CD14-positive monocyte (primary cell): ENCODE results near the gene UBAP1L. TPM values are rescaled to one million over a fixed set of nuclear protein-coding genes. Genes with fewer than 3 reads are reported as not detected.
A peak's percentile ranks its signal among the peaks of the same experiment; 100 is the strongest.

Experiments used
- DNase-seq, 3 donors: peaks; one replicate each; pipeline ENCODE4 v3.0.0-alpha.2; 2011 to 2022
- H2AFZ ChIP-seq: 2 replicates; pipeline ENCODE4 v1.6.0; 2012; ENCODE audit warnings: mild to moderate bottlenecking, low read depth, low read length, inconsistent platforms; ENCODE audit not compliant: insufficient read depth, poor library complexity, severe bottlenecking
- H3K27ac ChIP-seq, 2 donors: 1 replicate in 1 of 2; 2 replicates in 1 of 2; pipeline ENCODE4 v1.5.1; 2012 to 2013; ENCODE audit warnings: low read length in 2 of 2, control low read depth in 1 of 2, inconsistent platforms in 1 of 2, low read depth in 1 of 2, mild to moderate bottlenecking in 1 of 2
- H3K27me3 ChIP-seq, 2 donors: one replicate each; pipeline versions ENCODE4 v1.6.0 to v1.6.1; 2011 to 2013; ENCODE audit warnings: low read length in 2 of 2; ENCODE audit not compliant: control insufficient read depth in 2 of 2, insufficient read depth in 2 of 2
- H3K36me3 ChIP-seq, 2 donors: replicated peaks in 1 of 2; 1 replicate in 1 of 2; 2 replicates in 1 of 2; pipeline versions ENCODE4 v1.5.1 to v1.6.1; 2012 to 2013; ENCODE audit warnings: low read length in 2 of 2, control low read depth in 1 of 2, inconsistent platforms in 1 of 2, mild to moderate bottlenecking in 1 of 2; ENCODE audit not compliant: insufficient read depth in 2 of 2, control insufficient read depth in 1 of 2
- H3K4me1 ChIP-seq, 2 donors: 1 replicate in 1 of 2; 2 replicates in 1 of 2; pipeline versions ENCODE4 v1.5.1 to v1.6.1; 2012 to 2013; ENCODE audit warnings: low read length in 2 of 2, control low read depth in 1 of 2, inconsistent platforms in 1 of 2, mild to moderate bottlenecking in 1 of 2, moderate library complexity in 1 of 2; ENCODE audit not compliant: insufficient read depth in 2 of 2, control insufficient read depth in 1 of 2
- H3K4me2 ChIP-seq: replicated peaks from 2 replicates; pipeline ENCODE3; 2012; ENCODE audit warnings: low read length, moderate library complexity, mild to moderate bottlenecking; ENCODE audit not compliant: poor library complexity, severe bottlenecking; ENCODE audit errors: extremely low read depth
- H3K4me3 ChIP-seq, 3 experiments: fragments of 200-600 bp in 1 of 3; sonication (generic) in 1 of 3; replicated peaks in 1 of 3; 1 replicate in 2 of 3; 2 replicates in 1 of 3; pipeline ENCODE4 v1.5.1; 2011 to 2013; ENCODE audit warnings: low read length in 3 of 3, mild to moderate bottlenecking in 3 of 3, control low read depth in 2 of 3, low read depth in 2 of 3, inconsistent platforms in 1 of 3, moderate library complexity in 1 of 3
- H3K79me2 ChIP-seq: 2 replicates; pipeline ENCODE4 v1.6.0; 2012; ENCODE audit warnings: mild to moderate bottlenecking, control low read depth, inconsistent platforms, low read length, moderate library complexity; ENCODE audit not compliant: insufficient read depth
- H3K9ac ChIP-seq: 2 replicates; pipeline ENCODE4 v1.6.0; 2017; ENCODE audit warnings: low read length, mild to moderate bottlenecking; ENCODE audit not compliant: insufficient read depth, poor library complexity, severe bottlenecking
- H3K9me3 ChIP-seq, 2 donors: replicated peaks in 1 of 2; 1 replicate in 1 of 2; 2 replicates in 1 of 2; pipeline versions ENCODE4 v1.5.1 to v1.6.1; 2012 to 2013; ENCODE audit warnings: low read length in 2 of 2, control low read depth in 1 of 2; ENCODE audit not compliant: control insufficient read depth in 1 of 2, insufficient read depth in 1 of 2
- H4K20me1 ChIP-seq: 2 replicates; pipeline ENCODE4 v1.6.0; 2012; ENCODE audit warnings: mild to moderate bottlenecking, low read length, control low read depth, moderate library complexity; ENCODE audit not compliant: insufficient read depth
- H3K27ac Mint-ChIP-seq, 7 donors: one replicate each; pipeline ENCODE4 v1.8.0; 2020; ENCODE audit warnings: mild to moderate bottlenecking in 7 of 7, mixed read lengths in 7 of 7, moderate library complexity in 6 of 7, inconsistent platforms in 2 of 7
- H3K27me3 Mint-ChIP-seq, 3 donors: one replicate each; pipeline ENCODE4 v1.8.0; 2021 to 2022; ENCODE audit warnings: low read depth in 3 of 3, mild to moderate bottlenecking in 3 of 3, mixed read lengths in 3 of 3, moderate library complexity in 3 of 3, inconsistent platforms in 1 of 3
- H3K36me3 Mint-ChIP-seq, 2 donors: one replicate each; pipeline ENCODE4 v1.8.0; 2020; ENCODE audit warnings: mixed read lengths in 2 of 2, inconsistent platforms in 1 of 2, mild to moderate bottlenecking in 1 of 2
- H3K4me1 Mint-ChIP-seq: one replicate; pipeline ENCODE4 v1.8.0; 2020; ENCODE audit warnings: mild to moderate bottlenecking, mixed read lengths
- H3K4me3 Mint-ChIP-seq, 2 donors: one replicate each; pipeline ENCODE4 v1.8.0; 2020; ENCODE audit warnings: mild to moderate bottlenecking in 2 of 2, mixed read lengths in 2 of 2, moderate library complexity in 1 of 2
- H3K9me3 Mint-ChIP-seq, 7 donors: one replicate each; pipeline ENCODE4 v1.8.0; 2020 to 2022; ENCODE audit warnings: mixed read lengths in 7 of 7, mild to moderate bottlenecking in 6 of 7, moderate library complexity in 6 of 7, inconsistent platforms in 2 of 7
- CTCF ChIP-seq: fragments of 200-600 bp; IDR thresholded peaks from one replicate; pipeline ENCODE4 v1.8.0; 2022; ENCODE audit warnings: antibody characterized with exemption, mild to moderate bottlenecking
- WGBS: methylation state at CpG from one replicate; pipeline ENCODE4 v1.1.5; 2013; ENCODE audit warnings: missing lambda C conversion rate; ENCODE audit not compliant: insufficient coverage; 5-methylcytosine and 5-hydroxymethylcytosine counted together
- intact Hi-C, 2 donors: fragments of 100-400 bp; cut with micrococcal nuclease; formaldehyde crosslinking; loops; one replicate each; pipeline versions ENCODE4 v1.15.0 to v1.15.1; 2023
- polyA plus RNA-seq, 3 donors: library from polyadenylated mRNA; depleted of rRNA in 1 of 3; unstranded in 2 of 3; stranded (reverse) in 1 of 3; fragments of 300-500 nt in 2 of 3; fragments of >200 nt in 1 of 3; fragmentation: Illumina TruSeq in 2 of 3; gene quantifications; 1 replicate in 2 of 3; 2 replicates in 1 of 3; pipeline ENCODE4 v1.2.3, GENCODE V29; 2012 to 2021

UBAP1L gene
- polyA plus RNA-seq, 3 donors: 4.8 TPM; not detected in 2

GRCh38 chr15:65079580-65079979 lies 35.4 kb downstream of the UBAP1L start:
- peaks cover 12% of the 10 kb centered on the region for H3K4me1 Mint-ChIP-seq
- H3K4me3 ChIP-seq: no peak overlapping the region
- no peak overlapping the region for H3K9ac ChIP-seq
- intact Hi-C loops: no loop called here
- no peak for TF ChIP-seq CTCF
- peaks cover 40 to 73% (median 43%) of the 10 kb centered on the region in 3 donors for H3K27me3 Mint-ChIP-seq
- no peak overlapping the region for H3K4me2 ChIP-seq
- no peaks in the 10 kb centered on the region for H3K36me3 ChIP-seq
- H3K36me3 Mint-ChIP-seq: peaks cover 0 to 3% of the 10 kb centered on the region in 2 donors
- no peak overlapping the region for H3K27ac Mint-ChIP-seq
- peaks cover 0 to 7% of the 10 kb centered on the region in 2 donors for H3K9me3 ChIP-seq
- H3K27me3 ChIP-seq: peaks cover 5 to 38% of the 10 kb centered on the region in 2 donors
- 87% methylated on average over 4 of the region's 5 CpGs for WGBS
- H3K4me1 ChIP-seq: peaks cover 4 to 6% of the 10 kb centered on the region in 2 donors
- H3K79me2 ChIP-seq: no peaks in the 10 kb centered on the region
- H3K27ac ChIP-seq: no peak overlapping the region
- H3K9me3 Mint-ChIP-seq: peaks cover 2 to 7% (median 5%) of the 10 kb centered on the region in 7 donors
- no peak overlapping the region for H2AFZ ChIP-seq
- DNase-seq: no peak
- no peaks in the 10 kb centered on the region for H4K20me1 ChIP-seq
- no peak overlapping the region for H3K4me3 Mint-ChIP-seq

GRCh38 chr15:65077981-65078352 lies 37.0 kb downstream of the UBAP1L start:
- Histone ChIP-seq H3K9me3 (peaks cover 0 to 7% of the 10 kb centered on the region in 2 donors), H2AFZ (peak overlapping the region; percentile 81), H3K4me1 (peaks cover 4 to 6% of the 10 kb centered on the region in 2 donors), H3K27ac (no peak overlapping the region), H3K27me3 (peaks cover 5 to 29% of the 10 kb centered on the region in 2 donors), H4K20me1 (no peaks in the 10 kb centered on the region), H3K36me3 (no peaks in the 10 kb centered on the region), H3K9ac (peak overlapping the region; percentile 53), H3K4me3 (peak overlapping the region in 1 of 3 experiments; percentile 44), H3K79me2 (no peaks in the 10 kb centered on the region), H3K4me2 (peak overlapping the region; percentile 57)
- TF ChIP-seq CTCF: no peak
- H3K27ac Mint-ChIP-seq: no peak overlapping the region
- H3K4me3 Mint-ChIP-seq: peak overlapping the region; percentile 51 to 83
- H3K36me3 Mint-ChIP-seq: peaks cover 0 to 3% of the 10 kb centered on the region in 2 donors
- 19% methylated on average over 21 of the region's 24 CpGs for WGBS
- peaks cover 2 to 7% (median 5%) of the 10 kb centered on the region in 7 donors for H3K9me3 Mint-ChIP-seq
- H3K27me3 Mint-ChIP-seq: peaks cover 34 to 58% (median 37%) of the 10 kb centered on the region in 3 donors
- peak; percentile 24 to 42 (median 25) for DNase-seq
- peaks cover 12% of the 10 kb centered on the region for H3K4me1 Mint-ChIP-seq
- intact Hi-C loops: no loop called here
